ENCODE data around the gene SYCP3. TPM values are rescaled to one million over a fixed set of nuclear protein-coding genes. Genes with fewer than 3 reads are reported as not detected.

Gene SYCP3
- total RNA-seq = 0.27 TPM
- polyA plus RNA-seq = under 1 TPM in 2 of 4 donors, not detected in 2; 0.03 to 0.23 TPM

DNA sequence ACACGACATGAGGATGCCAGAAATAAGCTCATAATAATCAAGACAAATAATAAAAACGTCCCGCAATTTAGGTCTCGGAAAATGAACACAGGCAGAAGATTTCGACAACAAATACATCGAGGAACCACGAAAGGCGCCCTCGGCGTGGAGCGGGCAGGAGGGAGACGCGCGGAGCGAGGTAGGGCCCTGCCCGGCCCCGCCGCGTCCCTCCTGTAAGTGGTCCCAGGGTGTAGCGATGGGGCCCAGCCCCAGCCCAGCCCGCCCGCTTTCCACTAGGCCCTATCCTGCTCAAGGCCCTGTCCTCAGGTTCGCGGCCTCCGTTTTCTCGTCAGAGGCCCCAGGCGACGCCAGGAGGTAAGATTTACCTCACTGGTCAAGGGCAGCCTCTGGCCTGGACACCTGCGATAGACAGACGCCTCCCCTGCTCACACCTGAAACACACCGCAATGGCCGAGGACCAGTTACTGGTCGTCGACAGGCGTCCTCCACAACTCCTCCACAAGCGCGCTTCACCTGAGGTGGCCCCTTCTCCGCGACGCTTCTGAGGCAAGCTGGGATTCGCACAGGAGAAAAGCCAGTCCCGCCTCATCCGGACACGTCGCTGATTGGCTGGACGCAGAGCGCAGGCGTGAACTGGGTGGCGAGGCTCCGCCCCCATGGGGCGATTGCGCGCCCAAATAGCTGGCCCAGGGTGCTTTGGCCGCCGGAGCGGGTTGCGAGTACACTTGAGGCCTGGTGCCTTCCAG, at the start of gene SYCP3:
TSS of gene SYCP3 (minus strand) at position 543 of the 746 bp plus-strand sequence. CDS start 1,527 bp downstream, outside the sequence.
- Mint-ChIP-seq H3K27ac (peak within 1 kb of the TSS in 1 of 3 donors; percentile 26), H3K9me3 (no peaks in the 10 kb centered on the region), H3K4me3 (no peak within 1 kb of the TSS), H3K27me3 (no peaks in the 10 kb centered on the region), H3K4me1 (peaks cover 0 to 12% (median 3%) of the 10 kb centered on the region in 4 donors), H3K36me3 (peaks cover 5% of the 10 kb centered on the region)
- no peak for DNase-seq
- H3K9me3 ChIP-seq (ENCODE audit: control insufficient read depth in 2 of 2, low read length in 2 of 2) = no peaks in the 10 kb centered on the region
- no peak for ATAC-seq (ENCODE audit: low read depth in 2 of 2)
- H3K4me3 ChIP-seq (ENCODE audit: low read depth, low read length) = no peak within 1 kb of the TSS
- no peaks in the 10 kb centered on the region for H3K27me3 ChIP-seq (ENCODE audit: control insufficient read depth, insufficient read depth, low read length)
- H3K27ac ChIP-seq (ENCODE audit: insufficient read depth, low read length, poor library complexity, severe bottlenecking) = no peak within 1 kb of the TSS
- H3K4me1 ChIP-seq (ENCODE audit: control insufficient read depth, insufficient read depth, low read length, poor library complexity, severe bottlenecking) = peaks cover 7% of the 10 kb centered on the region
- no peaks in the 10 kb centered on the region for H3K36me3 ChIP-seq (ENCODE audit: control insufficient read depth, insufficient read depth, low read length)

- H3K9me3 Mint-ChIP-seq = no peaks in the 10 kb centered on the region
- H3K27ac Mint-ChIP-seq = peak overlapping the region in 1 of 3 donors; percentile 34
- no peaks in the 10 kb centered on the region for H3K4me1 ChIP-seq (ENCODE audit: control insufficient read depth, insufficient read depth, low read length, poor library complexity, severe bottlenecking)
- peaks cover 30% of the 10 kb centered on the region for H3K36me3 ChIP-seq (ENCODE audit: control insufficient read depth, insufficient read depth, low read length)
- no peaks in the 10 kb centered on the region for H3K27me3 ChIP-seq (ENCODE audit: control insufficient read depth, insufficient read depth, low read length)
- H3K9me3 ChIP-seq (ENCODE audit: control insufficient read depth in 2 of 2, low read length in 2 of 2) = no peaks in the 10 kb centered on the region
- H3K36me3 Mint-ChIP-seq = peaks cover 31% of the 10 kb centered on the region
- H3K27me3 Mint-ChIP-seq = no peaks in the 10 kb centered on the region
- DNase-seq = no peak
- no peak overlapping the region for H3K4me3 ChIP-seq (ENCODE audit: low read depth, low read length)
- H3K4me1 Mint-ChIP-seq = peaks cover 4 to 18% (median 10%) of the 10 kb centered on the region in 4 donors
- H3K4me3 Mint-ChIP-seq = no peak overlapping the region
- H3K27ac ChIP-seq (ENCODE audit: insufficient read depth, low read length, poor library complexity, severe bottlenecking) = no peak overlapping the region
- no peak for ATAC-seq (ENCODE audit: low read depth in 2 of 2)
These were observed 46.4 kb upstream of the SYCP3 start for GRCh38 chr12:101785671-101786070.

GRCh38 chr12:101784376-101784775, 45.1 kb upstream of the SYCP3 start:
- Mint-ChIP-seq H3K9me3 (no peaks in the 10 kb centered on the region), H3K27ac (peak overlapping the region in 1 of 3 donors; percentile 80), H3K4me3 (peak overlapping the region in 1 of 4 donors; percentile 80), H3K27me3 (no peaks in the 10 kb centered on the region), H3K4me1 (peaks cover 4 to 21% (median 13%) of the 10 kb centered on the region in 4 donors), H3K36me3 (peaks cover 28% of the 10 kb centered on the region)
- ATAC-seq (ENCODE audit: low read depth in 2 of 2) = no peak
- peaks cover 28% of the 10 kb centered on the region for H3K36me3 ChIP-seq (ENCODE audit: control insufficient read depth, insufficient read depth, low read length)
- H3K4me3 ChIP-seq (ENCODE audit: low read depth, low read length) = no peak overlapping the region
- no peaks in the 10 kb centered on the region for H3K4me1 ChIP-seq (ENCODE audit: control insufficient read depth, insufficient read depth, low read length, poor library complexity, severe bottlenecking)
- DNase-seq = no peak
- no peaks in the 10 kb centered on the region for H3K27me3 ChIP-seq (ENCODE audit: control insufficient read depth, insufficient read depth, low read length)
- H3K9me3 ChIP-seq (ENCODE audit: control insufficient read depth in 2 of 2, low read length in 2 of 2) = no peaks in the 10 kb centered on the region
- no peak overlapping the region for H3K27ac ChIP-seq (ENCODE audit: insufficient read depth, low read length, poor library complexity, severe bottlenecking)

DNA sequence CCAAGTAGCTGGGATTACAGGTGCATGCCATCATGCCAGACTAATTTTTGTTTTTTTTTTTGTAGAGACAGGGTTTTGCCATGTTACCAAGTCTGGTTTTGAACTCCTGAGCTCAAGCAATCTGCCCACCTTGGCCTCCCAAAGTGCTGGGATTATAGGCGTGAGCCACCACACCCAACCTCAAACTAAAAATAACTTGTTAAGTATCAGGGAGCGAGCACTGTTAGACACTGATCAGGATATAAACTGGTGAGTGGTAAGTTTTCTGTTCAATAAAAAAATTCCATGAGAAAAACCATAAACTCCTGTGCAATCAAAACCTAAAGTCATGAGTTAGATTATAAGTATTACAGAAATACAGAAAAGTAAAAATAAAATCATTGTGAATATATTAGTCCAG, 44.6 kb upstream of the SYCP3 start:
- H3K9me3 Mint-ChIP-seq = no peaks in the 10 kb centered on the region
- DNase-seq (no peak), ATAC-seq (ENCODE audit: low read depth in 2 of 2) (no peak)
- Histone ChIP-seq H3K36me3 (ENCODE audit: control insufficient read depth, insufficient read depth, low read length) (peaks cover 25% of the 10 kb centered on the region), H3K9me3 (ENCODE audit: control insufficient read depth in 2 of 2, low read length in 2 of 2) (no peaks in the 10 kb centered on the region), H3K27me3 (ENCODE audit: control insufficient read depth, insufficient read depth, low read length) (no peaks in the 10 kb centered on the region), H3K4me3 (ENCODE audit: low read depth, low read length) (no peak overlapping the region), H3K27ac (ENCODE audit: insufficient read depth, low read length, poor library complexity, severe bottlenecking) (no peak overlapping the region), H3K4me1 (ENCODE audit: control insufficient read depth, insufficient read depth, low read length, poor library complexity, severe bottlenecking) (no peaks in the 10 kb centered on the region)
- peak overlapping the region in 1 of 3 donors; percentile 80 for H3K27ac Mint-ChIP-seq
- no peaks in the 10 kb centered on the region for H3K27me3 Mint-ChIP-seq
- no peak overlapping the region for H3K4me3 Mint-ChIP-seq
- peaks cover 4 to 21% (median 13%) of the 10 kb centered on the region in 4 donors for H3K4me1 Mint-ChIP-seq
- H3K36me3 Mint-ChIP-seq = peaks cover 25% of the 10 kb centered on the region

GRCh38 chr12:101783150-101783549, 43.9 kb upstream of the SYCP3 start:
- H3K4me1 Mint-ChIP-seq = peaks cover 4 to 21% (median 13%) of the 10 kb centered on the region in 4 donors
- DNase-seq = no peak

GRCh38 chr12:101782273-101782731, 43.0 kb upstream of the SYCP3 start:
- H3K36me3 ChIP-seq (ENCODE audit: control insufficient read depth, insufficient read depth, low read length) = peaks cover 30% of the 10 kb centered on the region
- H3K27me3 ChIP-seq (ENCODE audit: control insufficient read depth, insufficient read depth, low read length) = no peaks in the 10 kb centered on the region
- no peak for ATAC-seq (ENCODE audit: low read depth in 2 of 2)
- peaks cover 4 to 21% (median 13%) of the 10 kb centered on the region in 4 donors for H3K4me1 Mint-ChIP-seq
- DNase-seq = no peak
- no peaks in the 10 kb centered on the region for H3K9me3 ChIP-seq (ENCODE audit: control insufficient read depth in 2 of 2, low read length in 2 of 2)
- H3K4me3 Mint-ChIP-seq = no peak overlapping the region
- no peak overlapping the region for H3K27ac ChIP-seq (ENCODE audit: insufficient read depth, low read length, poor library complexity, severe bottlenecking)
- peak overlapping the region in 2 of 3 donors; percentile 0 to 74 for H3K27ac Mint-ChIP-seq
- H3K4me3 ChIP-seq (ENCODE audit: low read depth, low read length) = no peak overlapping the region
- no peaks in the 10 kb centered on the region for H3K9me3 Mint-ChIP-seq
- H3K36me3 Mint-ChIP-seq = peaks cover 26% of the 10 kb centered on the region
- H3K4me1 ChIP-seq (ENCODE audit: control insufficient read depth, insufficient read depth, low read length, poor library complexity, severe bottlenecking) = no peaks in the 10 kb centered on the region
- H3K27me3 Mint-ChIP-seq = no peaks in the 10 kb centered on the region

More at GRCh38 chr12:101783150-101783549, 43.9 kb upstream of the SYCP3 start:
- Histone ChIP-seq H3K9me3 (ENCODE audit: control insufficient read depth in 2 of 2, low read length in 2 of 2) (no peaks in the 10 kb centered on the region), H3K27me3 (ENCODE audit: control insufficient read depth, insufficient read depth, low read length) (no peaks in the 10 kb centered on the region), H3K27ac (ENCODE audit: insufficient read depth, low read length, poor library complexity, severe bottlenecking) (no peak overlapping the region), H3K4me3 (ENCODE audit: low read depth, low read length) (no peak overlapping the region), H3K36me3 (ENCODE audit: control insufficient read depth, insufficient read depth, low read length) (peaks cover 24% of the 10 kb centered on the region), H3K4me1 (ENCODE audit: control insufficient read depth, insufficient read depth, low read length, poor library complexity, severe bottlenecking) (no peaks in the 10 kb centered on the region)
- H3K9me3 Mint-ChIP-seq = no peaks in the 10 kb centered on the region
- H3K27me3 Mint-ChIP-seq = no peaks in the 10 kb centered on the region
- H3K4me3 Mint-ChIP-seq = no peak overlapping the region
- no peak for ATAC-seq (ENCODE audit: low read depth in 2 of 2)
- peaks cover 25% of the 10 kb centered on the region for H3K36me3 Mint-ChIP-seq
- peak overlapping the region in 1 of 3 donors; percentile 74 for H3K27ac Mint-ChIP-seq

- Histone ChIP-seq H3K27ac (ENCODE audit: insufficient read depth, low read length, poor library complexity, severe bottlenecking) (no peak overlapping the region), H3K4me1 (ENCODE audit: control insufficient read depth, insufficient read depth, low read length, poor library complexity, severe bottlenecking) (no peaks in the 10 kb centered on the region), H3K27me3 (ENCODE audit: control insufficient read depth, insufficient read depth, low read length) (no peaks in the 10 kb centered on the region), H3K4me3 (ENCODE audit: low read depth, low read length) (no peak overlapping the region), H3K9me3 (ENCODE audit: control insufficient read depth in 2 of 2, low read length in 2 of 2) (no peaks in the 10 kb centered on the region), H3K36me3 (ENCODE audit: control insufficient read depth, insufficient read depth, low read length) (peaks cover 33% of the 10 kb centered on the region)
- Mint-ChIP-seq H3K4me3 (no peak overlapping the region), H3K36me3 (peaks cover 26% of the 10 kb centered on the region), H3K27me3 (no peaks in the 10 kb centered on the region), H3K4me1 (peaks cover 4 to 22% (median 11%) of the 10 kb centered on the region in 4 donors), H3K9me3 (no peaks in the 10 kb centered on the region), H3K27ac (peak overlapping the region in 2 of 3 donors; percentile 21 to 84)
- DNase-seq = no peak
- ATAC-seq (ENCODE audit: low read depth in 2 of 2) = no peak
These were observed 42.6 kb upstream of the SYCP3 start for GRCh38 chr12:101781834-101782233.

Data from CD4-positive, CD25-positive, alpha-beta regulatory T cell (primary cell).